RCC 7860 (cell line): ENCODE results near the gene AGRN.
A peak's percentile ranks its signal among the peaks of the same experiment; 100 is the strongest.
"Not testable (repeated sequence)": the region's sequence is repeated elsewhere in the genome, so short reads cannot be mapped to it uniquely, and the experiment has no call there.

Source experiments
- DNase-seq: peaks from one replicate; pipeline ENCODE4 v3.0.0-alpha.2; 2015; ENCODE audit warnings: low spot score
- FAIRE-seq: peaks from 2 replicates; lab custom pipeline; 2012; peaks lifted over from hg19 to GRCh38; lab: Jason Lieb, UNC

The AGRN gene

GRCh38 chr1:1018321-1018685 is 1.6 kb upstream of the AGRN start:
- FAIRE-seq, DNase-seq: not testable (repeated sequence)

GRCh38 chr1:1019122-1019999 is 559 bp upstream of the AGRN start:
- FAIRE-seq (no peak), DNase-seq (peak; percentile 89)

- DNase-seq = peak; percentile 17
These were observed 592 bp downstream of the AGRN start for GRCh38 chr1:1020415-1021009.

GRCh38 chr1:1021010-1021919 is 1.3 kb downstream of the AGRN start:
- DNase-seq = peak; percentile 87

More at GRCh38 chr1:1020415-1021009, 592 bp downstream of the AGRN start:
- no peak for FAIRE-seq

GRCh38 chr1:1021920-1022259 is 2.0 kb downstream of the AGRN start:
- FAIRE-seq (peak; percentile 70), DNase-seq (peak; percentile 82)

More at GRCh38 chr1:1021010-1021919, 1.3 kb downstream of the AGRN start:
- peak; percentile 74 for FAIRE-seq

- FAIRE-seq (no peak), DNase-seq (no peak)
These were observed 2.5 kb downstream of the AGRN start for GRCh38 chr1:1022302-1023009.

GRCh38 chr1:1023700-1024099 is 3.8 kb downstream of the AGRN start:
- FAIRE-seq (no peak), DNase-seq (no peak)

GRCh38 chr1:1024149-1024770 is 4.3 kb downstream of the AGRN start:
- FAIRE-seq = no peak
- no peak for DNase-seq

- DNase-seq (peak; percentile 90), FAIRE-seq (peak; percentile 61)
These were observed 5.1 kb downstream of the AGRN start for GRCh38 chr1:1024771-1025699.

GRCh38 chr1:1025730-1026129 is 5.8 kb downstream of the AGRN start:
- FAIRE-seq (no peak), DNase-seq (no peak)

GRCh38 chr1:1026599-1027413 is 6.9 kb downstream of the AGRN start:
- FAIRE-seq (no peak), DNase-seq (no peak)

GRCh38 chr1:1027791-1028190 is 7.9 kb downstream of the AGRN start:
- FAIRE-seq = no peak

GRCh38 chr1:1030867-1031658 is 11.1 kb downstream of the AGRN start:
- FAIRE-seq, DNase-seq: not testable (repeated sequence)

More at GRCh38 chr1:1027791-1028190, 7.9 kb downstream of the AGRN start:
- no peak for DNase-seq

GRCh38 chr1:1031659-1032235 is 11.8 kb downstream of the AGRN start:
- FAIRE-seq = no peak

GRCh38 chr1:1032424-1032823 is 12.5 kb downstream of the AGRN start:
- FAIRE-seq = no peak

More at GRCh38 chr1:1031659-1032235, 11.8 kb downstream of the AGRN start:
- no peak for DNase-seq

GRCh38 chr1:1033009-1033587 is 13.2 kb downstream of the AGRN start:
- no peak for FAIRE-seq

More at GRCh38 chr1:1032424-1032823, 12.5 kb downstream of the AGRN start:
- DNase-seq = no peak

More at GRCh38 chr1:1033009-1033587, 13.2 kb downstream of the AGRN start:
- DNase-seq = no peak
